Epithelial cell of proximal tubule (primary cell): ENCODE measurements around the gene PTPRA. TPM values are rescaled to one million over a fixed set of nuclear protein-coding genes. Genes with fewer than 3 reads are reported as not detected.

ENCODE experiments used
- DNase-seq: peaks from one replicate; pipeline ENCODE4 v3.0.0-alpha.2; 2011; ENCODE audit warnings: low read depth
- H3K4me3 ChIP-seq: 2 replicates; pipeline ENCODE4 v1.5.1; 2011; ENCODE audit warnings: low read depth, mild to moderate bottlenecking, low read length
- CTCF ChIP-seq: conservative IDR thresholded peaks from 2 replicates; pipeline ENCODE4 v1.5.1; 2012; ENCODE audit warnings: low read depth, mild to moderate bottlenecking, low read length
- total RNA-seq: library from RNA; depleted of rRNA; stranded (reverse); fragments of >200 nt; gene quantifications from 2 replicates; pipeline ENCODE4 v1.2.3, GENCODE V29; 2015

The PTPRA gene
- total RNA-seq, 1 donor from 2014 or later = 40.8 TPM

DNA sequence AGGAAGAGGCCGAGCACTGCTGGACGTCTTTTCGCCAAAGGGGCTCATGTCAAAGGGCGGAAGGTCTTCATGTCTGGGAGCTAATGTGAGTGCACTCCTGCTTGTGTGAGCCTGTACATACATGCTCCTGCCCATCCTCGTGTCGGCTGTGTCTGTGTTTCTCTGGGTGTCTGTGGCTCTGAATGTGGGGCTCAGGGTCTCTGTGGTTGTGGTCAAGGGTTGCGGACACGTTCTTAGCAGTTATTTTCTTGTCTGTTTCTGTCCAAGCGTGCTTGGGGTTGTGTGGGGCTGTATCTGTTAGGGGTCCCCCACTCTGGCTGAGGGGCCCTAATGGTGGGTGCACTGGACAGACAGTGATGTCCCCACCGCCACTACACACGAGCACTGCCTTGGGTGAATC, 208.4 kb downstream of the PTPRA start:
- no peak for DNase-seq
- no peak for TF ChIP-seq CTCF
- no peak overlapping the region for H3K4me3 ChIP-seq

GRCh38 chr20:3082306-3082951, 209.1 kb downstream of the PTPRA start:
- no peak for TF ChIP-seq CTCF
- no peak for DNase-seq
- H3K4me3 ChIP-seq = no peak overlapping the region

DNA sequence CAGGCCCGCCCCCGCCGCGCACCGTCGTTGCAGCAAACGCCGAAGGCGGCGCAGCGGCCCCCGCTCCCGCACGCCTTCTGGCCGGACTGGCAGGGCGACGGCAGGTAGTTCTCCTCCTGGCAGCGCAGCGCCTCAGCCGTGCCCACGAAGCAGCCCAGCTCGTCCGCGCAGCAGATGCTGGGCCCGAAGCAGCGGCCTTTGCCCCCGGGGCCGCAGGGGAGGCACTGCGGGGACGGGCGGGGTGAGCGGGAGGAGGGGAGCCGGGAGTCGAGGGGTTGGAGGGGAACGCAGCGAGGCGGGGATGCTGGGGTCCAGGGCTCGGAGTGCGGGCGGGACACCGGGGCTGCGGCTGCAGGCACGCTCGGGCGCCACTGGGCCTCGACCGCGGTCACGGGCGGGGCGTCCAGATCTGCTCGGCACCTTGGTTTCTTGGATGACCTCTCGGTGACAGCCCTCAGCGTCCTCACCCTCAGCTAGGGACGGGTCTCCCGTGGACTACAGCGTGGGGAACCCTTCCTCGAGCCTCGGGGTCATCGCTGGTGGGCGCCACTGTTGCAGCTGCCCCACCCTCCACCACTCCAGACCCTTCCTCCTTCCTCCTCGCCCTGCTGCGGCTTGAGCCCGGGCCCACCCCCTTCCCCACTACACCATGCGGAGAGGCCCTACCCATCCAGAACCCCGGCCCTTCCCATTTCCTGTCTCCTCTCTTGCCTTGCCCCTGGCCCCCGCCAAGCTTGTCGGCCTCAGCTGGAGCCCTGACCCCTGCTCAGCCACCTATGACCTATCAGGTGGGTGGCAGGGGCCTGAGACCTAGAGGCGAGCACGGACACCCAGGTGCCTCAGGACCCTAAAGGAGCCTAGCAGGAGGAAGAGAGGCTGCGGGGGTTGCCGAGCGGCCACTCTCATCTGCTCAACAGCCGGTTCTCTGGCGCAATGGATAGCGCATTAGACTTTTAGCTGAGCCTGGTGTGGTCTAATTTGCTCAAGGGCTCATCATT, 210.0 kb downstream of the PTPRA start:
- TF ChIP-seq CTCF = no peak
- no peak overlapping the region for H3K4me3 ChIP-seq
- DNase-seq = no peak

DNA sequence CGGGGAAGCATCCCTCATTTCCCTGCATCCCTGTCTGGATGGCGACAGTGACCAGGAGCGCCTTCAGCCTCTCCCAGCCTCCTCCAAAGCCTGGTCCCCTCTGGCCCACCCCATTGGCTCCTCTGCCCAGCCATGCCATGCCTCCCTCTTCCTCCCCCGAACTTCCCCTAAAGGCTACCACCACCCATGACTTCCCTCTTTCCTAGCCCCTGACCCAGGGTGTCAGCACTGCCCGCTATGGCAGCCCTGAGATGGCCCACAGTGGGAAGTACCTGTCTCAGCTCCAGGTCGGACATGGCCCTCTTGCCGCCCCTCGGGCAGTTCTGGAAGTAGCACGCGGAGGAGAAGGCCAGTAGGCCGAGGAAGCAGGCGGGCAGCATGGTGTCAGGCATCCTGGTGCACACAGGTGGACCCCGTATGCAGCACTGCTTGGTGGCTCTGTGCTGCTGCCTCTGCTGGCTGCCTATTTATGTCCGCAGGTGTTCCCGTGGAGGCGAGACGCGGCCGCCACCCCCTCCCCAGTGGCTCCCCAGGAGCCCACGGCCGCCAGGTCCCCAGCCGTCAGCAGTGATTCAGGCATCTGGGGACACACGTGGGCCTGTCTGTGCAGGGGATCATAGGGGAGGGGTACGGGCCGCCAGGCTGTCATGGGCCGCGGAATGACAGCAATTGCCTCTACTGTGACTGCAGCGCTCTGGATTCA, 211.2 kb downstream of the PTPRA start, which contains the start of gene AVP:
TSS of gene AVP (minus strand) at position 442 of the 703 bp plus-strand sequence. CDS start at position 392, 50 bp downstream.
- DNase-seq = no peak
- H3K4me3 ChIP-seq = no peak within 1 kb of the TSS
- no peak for TF ChIP-seq CTCF

DNA sequence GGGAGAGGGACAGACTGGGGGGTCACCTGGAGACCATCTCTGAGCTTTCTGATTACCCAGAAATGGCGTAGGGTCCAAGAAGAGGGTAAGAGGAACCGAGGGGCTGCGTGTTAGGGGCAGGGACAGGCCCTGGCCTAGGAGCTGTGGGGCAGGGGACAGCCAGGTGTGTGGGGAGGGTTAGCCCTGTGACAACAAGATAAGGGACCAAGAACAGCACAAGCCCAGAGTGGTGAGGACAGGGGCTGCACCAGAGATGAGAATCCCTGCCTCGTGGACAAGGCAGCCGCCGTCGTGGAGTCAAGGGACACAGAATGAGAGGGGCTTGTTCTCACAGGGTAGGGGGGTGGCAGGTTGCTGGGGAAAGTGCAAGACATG, 211.7 kb downstream of the PTPRA start:
- no peak for DNase-seq
- no peak for TF ChIP-seq CTCF
- no peak overlapping the region for H3K4me3 ChIP-seq

DNA sequence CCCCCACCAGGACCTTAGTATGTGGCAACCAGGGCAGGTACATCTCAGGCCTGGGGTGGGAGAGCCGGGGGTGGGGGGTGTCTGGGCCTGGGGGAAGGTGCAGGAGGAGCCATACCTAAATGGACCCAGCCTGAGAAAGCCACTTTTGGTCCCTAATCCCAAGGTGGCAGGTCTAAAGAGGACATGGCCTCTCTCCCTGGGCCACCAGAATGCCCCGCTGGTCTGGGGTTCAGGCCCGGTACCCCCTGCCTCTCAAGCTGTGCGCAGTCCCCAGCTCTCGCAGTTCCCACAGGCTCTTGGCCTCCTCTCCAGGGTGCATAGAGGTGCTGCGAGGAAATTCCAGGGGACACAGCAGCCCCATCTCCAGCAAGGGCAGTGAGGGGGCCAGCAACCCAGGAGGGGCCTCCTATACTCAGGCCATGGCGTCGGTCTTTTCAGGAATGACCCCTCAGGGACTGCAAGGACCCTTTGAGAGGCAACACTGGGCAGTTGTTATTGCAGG, 212.3 kb downstream of the PTPRA start:
- no peak for DNase-seq
- TF ChIP-seq CTCF = no peak

More for the DNA sequence above, 212.3 kb downstream of the PTPRA start:
- H3K4me3 ChIP-seq = no peak overlapping the region
